ENCODE measurements around the gene CFAP58.

Gene CFAP58

GRCh38 chr10:104353325-104354048 lies at the start of gene CFAP58:
CFAP58 (plus strand) TSS chr10:104353833; CDS start chr10:104353898, 65 bp downstream.
- DNase-seq = peak; percentile 96

DNA sequence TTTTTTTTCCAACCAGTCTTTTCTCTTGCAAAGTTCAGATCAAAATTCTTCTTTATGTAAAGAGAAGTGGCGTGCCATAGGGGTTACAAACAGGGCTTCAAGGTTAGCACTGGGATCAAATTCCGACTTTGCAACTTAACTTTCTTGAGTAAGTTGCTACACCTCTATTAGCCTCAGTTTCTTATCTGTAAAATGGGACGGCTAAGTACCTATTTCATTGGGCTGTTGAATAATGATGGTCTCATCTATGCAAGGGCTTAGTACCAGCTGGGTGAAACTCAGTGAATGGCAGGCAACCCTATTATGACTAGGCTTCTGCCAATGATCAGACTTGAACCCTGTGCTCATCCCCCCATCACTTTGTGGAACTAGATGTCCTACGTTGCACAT lies 49.3 kb upstream of the CFAP58 start:
- no peak for DNase-seq

DNA sequence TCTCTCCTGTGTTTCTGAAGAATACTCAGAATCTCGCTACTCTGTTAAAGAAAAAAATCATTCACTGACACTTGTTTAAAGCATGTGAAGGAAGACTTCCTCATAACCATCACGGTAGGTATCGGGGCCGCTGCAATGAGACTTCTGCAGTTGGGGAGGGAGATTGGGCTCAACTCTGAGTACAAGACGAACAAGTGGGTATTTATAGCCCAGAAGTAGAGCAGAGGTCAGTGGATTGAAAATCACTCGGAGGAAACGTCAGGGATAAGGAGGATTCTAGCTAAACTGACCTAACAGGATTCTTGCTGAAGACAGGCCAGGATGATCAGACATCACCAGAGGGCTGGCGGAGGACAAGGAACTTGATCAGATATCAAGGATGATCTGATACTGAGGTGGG lies 48.7 kb upstream of the CFAP58 start:
- DNase-seq = no peak

DNA sequence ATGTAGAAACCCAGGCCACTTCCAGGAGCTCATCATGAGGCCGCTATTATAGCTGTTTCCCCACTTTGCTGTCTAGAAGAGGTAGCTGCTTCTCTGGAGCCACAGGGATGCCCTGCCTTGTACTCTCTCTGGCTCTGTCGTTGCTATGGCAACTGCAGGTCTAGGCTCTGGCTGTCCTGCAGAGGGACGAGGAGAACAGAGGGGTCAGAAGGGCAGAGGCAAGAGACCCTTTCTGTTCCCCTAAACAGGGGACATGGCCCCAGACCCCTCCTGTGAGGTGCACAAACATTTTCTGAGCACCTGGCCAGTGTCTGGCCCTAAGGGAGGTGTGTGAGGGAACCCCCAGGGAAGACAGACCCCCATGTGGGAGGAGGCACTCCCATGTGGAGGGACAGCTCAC lies 46.7 kb upstream of the CFAP58 start:
- DNase-seq = no peak

DNA sequence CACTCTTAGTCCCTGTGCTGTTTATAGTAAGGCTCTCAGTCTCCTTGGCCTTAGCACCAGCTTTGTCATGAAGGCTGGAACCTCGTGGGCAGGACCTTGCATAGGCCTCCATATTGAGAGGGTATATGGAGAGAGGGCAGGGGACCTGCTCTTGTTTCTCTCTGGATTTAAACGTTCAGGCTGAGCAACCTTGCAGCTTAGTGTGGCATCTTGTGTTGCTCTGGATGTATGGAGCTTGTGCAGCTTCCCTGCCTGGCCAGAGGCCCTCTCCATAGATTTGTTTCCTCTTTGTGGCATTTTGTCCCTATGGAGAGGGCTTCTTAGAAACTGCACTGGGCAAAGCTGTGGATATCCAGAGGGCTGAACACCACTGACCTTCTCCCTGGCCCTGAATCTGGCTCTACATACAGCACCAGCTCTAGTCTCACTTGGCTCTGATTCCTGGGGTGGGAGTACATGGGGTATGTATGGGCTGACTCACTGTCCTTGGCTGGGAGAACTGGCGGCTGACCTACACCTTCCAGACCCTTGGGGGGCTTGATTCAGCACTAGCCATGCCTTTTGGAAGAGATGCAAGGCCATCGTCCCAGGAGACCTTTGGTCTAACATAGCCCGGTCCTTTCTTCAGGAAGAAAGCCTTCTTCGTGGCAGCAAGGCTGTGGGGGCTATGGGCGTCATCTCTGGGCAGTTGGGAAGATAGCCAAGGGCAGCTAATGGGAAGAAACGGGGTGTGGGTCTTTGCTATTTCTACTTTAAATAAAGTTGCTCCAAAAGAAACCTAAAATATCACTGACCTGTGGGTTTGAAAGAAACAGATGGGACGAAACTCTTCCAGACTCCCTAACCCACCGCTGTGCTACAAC lies 45.8 kb upstream of the CFAP58 start:
- DNase-seq = no peak

GRCh38 chr10:104308439-104308903 lies 45.2 kb upstream of the CFAP58 start:
- DNase-seq = peak; percentile 53

DNA sequence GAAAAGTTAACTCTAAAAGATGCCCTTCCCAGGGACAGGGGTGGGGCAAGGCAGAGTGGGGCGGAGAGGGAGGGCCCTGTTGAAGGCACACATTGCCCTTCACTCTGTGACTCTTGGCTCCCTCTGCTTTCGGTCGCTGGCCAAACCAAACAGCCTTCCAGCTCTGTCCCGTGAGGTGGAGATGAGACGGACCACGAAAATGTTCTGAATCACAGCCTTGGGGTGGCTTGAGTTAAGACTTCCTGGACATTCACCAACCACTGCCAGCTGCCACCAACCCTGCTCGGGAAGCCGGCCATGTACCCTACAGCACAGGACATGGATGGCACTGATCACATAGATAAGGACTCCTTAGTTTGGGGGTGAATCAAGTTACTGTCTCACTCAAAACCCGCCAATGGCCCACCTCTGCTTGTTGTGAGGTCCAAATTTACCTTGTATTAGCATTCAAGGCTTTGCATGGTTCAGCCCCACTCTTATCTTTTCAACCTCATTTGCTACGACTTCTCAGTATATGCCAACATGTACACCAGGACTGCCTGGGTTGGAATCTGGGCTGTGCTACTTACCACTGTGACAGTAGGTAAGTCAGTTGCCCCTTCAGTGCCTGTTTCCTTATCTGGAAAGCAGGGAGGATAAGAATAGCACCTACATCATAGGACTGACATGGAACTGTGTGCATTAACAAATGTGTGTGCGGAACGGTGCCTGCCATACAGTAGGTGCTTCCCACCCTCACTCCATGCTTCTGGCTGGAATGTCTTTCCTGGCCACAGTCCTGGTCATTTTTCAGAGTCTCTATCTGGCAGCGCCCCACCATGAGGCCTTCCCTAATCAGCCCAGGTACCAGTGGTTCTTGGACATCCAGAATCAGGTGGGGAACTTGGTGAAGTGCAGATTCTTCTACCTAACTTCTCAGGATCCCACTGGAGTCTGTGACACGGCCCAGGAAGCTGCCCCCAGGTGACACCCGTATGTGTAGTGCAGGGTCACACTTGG lies 43.4 kb upstream of the CFAP58 start:
- DNase-seq = no peak

- DNase-seq = no peak
These were observed 42.4 kb upstream of the CFAP58 start for GRCh38 chr10:104311184-104311720.

DNA sequence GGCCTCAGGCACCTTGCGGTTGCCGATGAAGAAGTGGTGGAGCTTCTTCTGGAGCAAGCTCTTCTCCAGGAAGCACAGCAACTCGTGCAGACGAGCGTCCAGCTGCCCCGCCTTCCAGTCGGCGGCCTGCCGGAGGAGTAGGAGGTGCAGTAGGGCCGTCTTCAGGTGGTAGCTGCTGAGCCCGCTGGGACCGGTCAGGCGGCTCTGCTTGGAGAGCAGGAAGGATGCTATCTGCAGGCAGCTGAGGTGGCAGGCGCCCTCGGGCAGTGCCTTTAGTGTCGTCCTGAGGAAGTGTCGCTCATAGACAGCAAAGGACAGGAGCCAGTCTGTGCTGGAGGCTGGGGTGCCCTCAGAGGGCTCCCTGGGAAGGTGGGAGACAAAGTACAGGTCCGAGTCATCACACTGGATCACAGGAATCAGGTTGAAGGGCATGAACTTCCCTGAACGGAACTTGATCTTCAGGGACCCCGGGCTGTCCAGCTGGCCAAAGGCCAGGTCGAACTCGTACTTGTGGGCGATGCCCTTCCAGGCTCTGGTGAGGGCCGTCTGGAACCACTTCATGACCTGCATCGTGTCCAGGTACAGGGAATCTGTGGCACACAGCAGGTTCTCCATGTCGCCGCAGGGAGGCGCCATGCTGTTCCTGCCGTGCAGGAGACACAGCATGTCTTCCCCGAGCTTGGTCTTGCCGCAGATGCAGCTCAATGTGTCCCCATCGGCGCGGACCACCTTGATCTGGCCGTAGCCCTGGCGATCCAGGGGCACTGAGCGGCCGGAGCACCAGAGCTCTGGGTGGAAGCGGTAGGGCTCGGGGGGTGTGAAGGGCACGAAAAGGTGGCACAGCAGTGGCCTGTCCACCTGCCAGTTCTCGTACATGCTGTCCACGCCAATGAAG lies 38.8 kb upstream of the CFAP58 start:
- DNase-seq = no peak

GRCh38 chr10:104315486-104315921 lies 38.1 kb upstream of the CFAP58 start:
- DNase-seq = no peak

- no peak for DNase-seq
These were observed 37.1 kb upstream of the CFAP58 start for GRCh38 chr10:104316321-104317099.

DNA sequence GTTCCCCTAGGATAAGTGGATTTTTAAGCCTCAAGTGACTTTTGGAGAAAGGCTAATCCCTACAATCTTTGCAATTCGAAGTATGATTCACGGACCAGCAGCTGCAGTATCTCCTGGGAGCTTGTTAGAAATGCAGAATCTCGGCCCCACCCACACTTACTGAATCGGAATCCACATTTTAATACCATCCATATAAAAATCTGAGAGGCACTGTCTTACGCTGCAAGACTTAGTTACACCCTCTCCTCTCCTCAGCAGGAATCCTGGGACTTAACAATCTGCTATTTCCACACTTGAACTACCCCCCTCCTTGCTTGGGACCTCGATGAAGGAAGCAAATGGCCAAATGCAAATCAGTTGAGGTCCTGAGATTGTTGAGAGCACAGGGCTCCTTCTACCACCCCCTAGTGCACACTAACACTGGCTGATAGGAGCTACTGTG lies 36.3 kb upstream of the CFAP58 start:
- no peak for DNase-seq

DNA sequence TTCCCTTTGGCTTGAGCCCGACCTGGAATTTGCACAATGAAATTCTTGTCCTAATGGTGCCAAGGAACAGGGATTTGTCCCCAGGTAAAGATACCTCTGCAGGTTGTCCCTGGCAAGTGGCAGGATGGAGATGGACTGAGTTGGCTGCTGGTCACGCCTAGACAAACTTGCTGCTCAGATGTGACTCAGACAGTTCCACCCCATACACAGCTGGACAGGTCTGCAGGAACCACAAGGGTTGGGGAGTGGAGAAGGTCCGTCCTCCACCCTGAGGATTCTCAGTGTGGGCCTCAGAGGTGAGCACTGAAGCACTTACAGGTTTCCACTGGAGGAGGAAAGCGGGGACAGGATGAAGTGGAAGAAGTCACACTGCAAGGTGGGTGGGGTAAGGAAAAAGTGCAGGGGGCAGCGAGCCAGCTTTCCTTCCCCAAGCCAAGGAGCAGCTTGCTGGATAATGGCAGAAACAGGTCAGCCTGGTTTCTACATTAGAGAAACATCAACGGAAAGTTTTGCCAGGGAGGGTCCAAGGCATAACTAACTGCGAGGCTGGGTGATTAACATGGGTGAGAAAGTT lies 35.8 kb upstream of the CFAP58 start:
- no peak for DNase-seq

DNA sequence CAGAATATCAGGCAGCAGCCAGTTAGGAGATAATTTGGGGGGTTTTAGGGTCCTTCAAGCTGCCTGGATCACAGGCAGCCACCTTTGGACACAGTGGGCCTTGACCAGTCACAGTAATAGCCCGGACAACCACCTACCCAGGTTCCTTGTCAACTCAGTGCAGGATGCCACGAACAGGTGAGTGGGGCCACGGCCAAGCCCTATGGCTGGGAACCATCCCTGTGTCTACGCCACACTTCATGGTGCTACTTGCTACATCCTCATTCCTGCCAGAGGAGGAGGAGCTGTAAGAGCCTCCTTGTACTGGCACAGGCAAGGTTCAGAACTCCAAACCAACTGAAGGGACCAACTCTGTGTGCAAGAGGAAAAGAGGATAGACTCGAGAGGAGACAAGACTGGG lies 35.3 kb upstream of the CFAP58 start:
- no peak for DNase-seq

DNA sequence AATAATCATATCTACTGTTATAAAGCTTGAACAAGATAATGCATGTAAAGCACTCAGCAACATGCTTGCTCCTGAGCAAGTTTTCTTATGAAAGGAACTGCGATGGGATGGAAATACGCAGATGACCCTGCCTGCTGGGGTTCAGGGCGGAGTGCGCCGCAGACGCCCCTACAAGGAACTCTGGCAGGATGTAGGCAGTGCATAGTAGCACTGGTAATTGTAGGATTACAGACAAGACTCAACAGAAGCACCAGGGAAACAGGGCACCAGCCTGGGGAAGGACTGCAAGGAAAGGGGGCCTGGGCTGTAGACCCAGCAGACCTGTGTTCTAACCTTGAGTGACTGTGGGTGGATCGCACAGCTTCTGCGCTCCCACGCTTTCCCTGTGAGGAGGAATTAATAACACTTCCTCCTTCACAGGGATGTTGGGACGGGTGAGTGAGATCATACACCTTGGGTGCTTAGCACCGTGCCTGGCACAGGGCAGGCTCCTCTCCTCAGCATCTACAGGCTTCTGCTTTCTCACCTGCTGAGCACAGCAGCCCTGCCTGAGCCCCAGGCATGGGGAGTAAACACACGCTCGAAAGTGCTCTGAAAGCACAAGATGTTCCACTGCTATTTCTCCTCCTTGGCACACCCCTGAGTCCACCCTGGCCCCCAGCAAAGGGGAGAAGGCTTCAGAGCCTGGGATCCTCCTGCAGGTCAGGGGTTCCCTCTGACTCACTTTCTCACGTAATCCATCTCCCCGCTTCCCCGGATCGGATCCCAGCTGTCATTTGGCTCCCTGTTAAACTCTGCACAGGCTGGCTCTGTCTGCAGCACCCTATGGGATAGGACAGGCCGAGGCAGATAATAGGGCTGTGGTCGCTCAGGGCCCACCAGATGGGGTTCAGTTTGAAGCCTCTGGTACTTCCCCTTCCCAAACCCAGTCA lies 34.6 kb upstream of the CFAP58 start:
- DNase-seq = no peak

- no peak for DNase-seq
These were observed 32.4 kb upstream of the CFAP58 start for GRCh38 chr10:104321226-104321625.

GRCh38 chr10:104321725-104322415 lies 31.8 kb upstream of the CFAP58 start:
- no peak for DNase-seq

GRCh38 chr10:104322416-104322782 lies 31.2 kb upstream of the CFAP58 start:
- peak; percentile 58 for DNase-seq

All from activated CD4-positive, alpha-beta T cell treated with anti-CD3 and anti-CD28 coated beads, Interleukin-2, Interleukin-6, amounts not matched to agents 100 ng/mL and 50 ng/mL, durations not matched to agents 16 hours and 8 hours (primary cell).